Activated T-cell treated with anti-CD3 and anti-CD28 coated beads for 24 hours (primary cell): ENCODE results near the gene EXOC3L1.

Experiments
- DNase-seq: peaks from one replicate; pipeline ENCODE4 v3.0.0-alpha.2; 2020; ENCODE audit warnings: low read depth

The EXOC3L1 gene

DNA sequence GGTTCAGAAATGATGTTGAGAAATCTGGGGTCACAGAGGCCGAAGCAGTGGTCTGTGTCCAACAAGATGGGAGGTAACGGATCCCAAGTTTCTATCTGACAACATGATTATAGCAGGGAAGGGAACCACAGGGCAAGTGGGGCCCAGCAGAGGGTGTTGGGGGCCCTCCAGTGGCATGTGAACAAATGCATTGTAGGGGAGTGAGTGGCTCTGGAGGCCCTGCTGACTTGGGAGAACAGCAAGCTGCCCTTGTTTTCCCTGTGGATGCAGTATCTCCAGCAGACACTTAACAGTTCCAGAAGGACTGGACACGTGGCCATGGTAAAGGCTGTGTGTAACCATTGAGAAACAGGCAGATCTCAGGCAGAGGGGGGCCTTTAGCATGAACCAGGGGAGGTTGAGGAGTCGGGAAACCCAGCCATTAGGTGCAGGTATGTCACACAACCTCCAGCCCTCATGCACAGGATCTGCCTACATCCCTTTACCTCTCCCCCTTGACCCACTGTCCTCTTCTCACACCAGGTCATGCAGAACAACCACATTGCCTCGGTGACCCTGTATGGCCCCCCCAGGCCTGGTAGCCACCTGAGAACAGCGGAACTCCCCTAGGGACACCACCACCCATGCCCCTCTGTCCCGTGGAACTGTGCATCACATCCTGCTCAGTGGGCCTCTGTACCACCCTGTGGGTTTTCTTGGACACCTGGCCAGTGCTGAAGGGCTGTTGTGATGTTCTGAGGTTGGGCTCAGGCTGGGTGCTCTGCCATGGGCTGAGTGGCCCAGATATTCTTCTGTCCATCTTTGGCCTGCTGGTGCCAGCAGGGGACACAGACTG, 43.2 kb downstream of the EXOC3L1 start:
- no peak for DNase-seq

DNA sequence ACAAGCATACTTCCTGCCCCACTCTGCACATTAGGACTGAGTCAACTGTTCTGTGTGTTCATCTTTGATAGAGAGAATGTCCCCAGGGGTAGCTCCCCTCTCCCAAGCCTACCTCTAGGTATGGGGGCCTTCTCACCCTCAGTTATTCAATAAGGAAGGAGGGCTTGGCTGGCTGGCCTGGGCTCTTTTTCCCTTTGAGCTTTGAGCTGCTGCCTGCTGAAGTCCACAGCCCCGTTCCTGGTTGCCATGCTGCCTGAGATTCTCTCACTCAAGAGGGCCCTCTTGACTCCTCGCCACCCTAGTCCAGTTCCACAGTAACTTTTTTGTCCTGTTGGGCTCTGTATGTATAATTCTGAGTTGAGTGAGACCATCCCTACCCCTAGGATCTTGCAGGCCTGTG, 44.2 kb downstream of the EXOC3L1 start:
- DNase-seq: no peak

DNA sequence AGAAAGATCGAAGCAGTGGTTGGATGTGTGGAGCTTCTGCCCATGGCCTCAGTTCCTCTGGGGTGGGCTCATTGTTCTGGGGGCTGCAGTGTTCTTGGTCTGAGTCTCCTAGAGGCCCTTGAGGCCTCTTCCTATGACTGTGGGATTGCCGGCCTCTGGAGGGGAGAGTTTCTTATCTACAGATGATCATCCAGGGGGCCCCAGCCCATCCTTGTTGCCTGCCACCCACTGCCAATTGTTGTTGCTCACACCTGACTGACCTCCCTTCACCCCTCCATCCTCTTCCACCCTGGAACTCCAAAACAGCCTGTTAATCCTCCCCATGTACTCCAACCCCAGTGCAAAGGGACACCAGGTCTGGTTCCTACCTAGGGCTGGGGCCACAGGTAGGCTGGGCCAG, 45.0 kb downstream of the EXOC3L1 start:
- no peak for DNase-seq

DNA sequence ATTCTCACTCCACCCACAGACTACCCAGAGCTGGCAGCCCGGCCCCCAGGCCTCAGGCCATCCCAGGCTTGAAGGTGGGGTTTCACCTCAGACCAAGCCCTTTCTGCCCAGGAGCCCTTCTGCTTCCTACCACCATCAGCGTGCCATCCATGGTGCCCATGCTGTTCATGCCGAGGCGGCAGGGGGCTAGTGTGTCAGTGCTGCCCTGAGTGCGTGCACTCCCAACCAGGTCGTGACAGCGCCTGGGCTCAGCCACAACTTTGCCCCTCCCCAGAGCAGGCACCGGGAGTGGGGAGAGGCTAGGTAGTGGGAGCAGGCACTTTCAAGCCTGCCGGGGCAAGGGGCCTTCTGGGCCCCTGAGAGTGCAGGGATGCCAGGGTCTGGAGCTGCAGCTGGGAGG, 47.6 kb downstream of the EXOC3L1 start:
- no peak for DNase-seq

DNA sequence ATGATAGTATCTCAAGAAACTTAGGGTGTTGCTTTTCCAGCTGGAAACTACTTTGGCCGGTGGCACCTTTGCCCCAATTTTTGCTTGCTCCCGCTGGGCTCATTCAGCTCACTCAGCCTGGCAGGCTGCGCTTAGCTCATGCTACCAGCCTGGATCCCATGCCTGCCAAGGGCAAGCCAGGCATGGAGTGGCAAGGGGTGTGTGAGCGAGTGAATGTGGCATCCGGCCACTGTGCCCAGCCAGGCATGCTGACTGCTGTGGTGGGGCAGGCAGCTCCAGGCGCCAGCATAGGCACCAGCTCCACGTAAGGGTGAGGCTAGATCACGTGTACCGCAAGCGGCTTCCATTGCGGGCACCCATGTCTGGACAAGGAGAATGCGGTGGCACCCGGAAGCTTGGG, 48.5 kb downstream of the EXOC3L1 start:
- no peak for DNase-seq

DNA sequence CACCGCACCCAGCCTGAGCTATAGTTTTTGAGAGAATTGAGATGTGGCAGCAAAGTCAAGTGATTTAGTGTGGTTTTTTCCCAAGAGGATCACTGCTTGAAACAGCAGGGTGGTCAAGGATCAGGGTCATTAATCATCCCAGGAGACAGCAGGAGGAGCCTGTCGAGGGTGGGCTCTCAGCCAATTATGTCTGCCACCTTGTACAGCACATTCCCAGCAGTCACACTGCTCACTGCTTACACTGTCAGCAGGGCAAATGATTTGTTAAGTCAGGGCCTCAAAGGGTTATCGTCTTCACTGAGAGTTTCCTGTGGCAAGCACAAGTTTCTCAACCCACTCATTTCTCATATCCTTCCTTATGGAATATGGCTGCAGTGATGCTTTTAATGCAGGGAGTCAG, 52.3 kb downstream of the EXOC3L1 start:
- DNase-seq: no peak
